Thyroid gland (tissue), 4 donors: ENCODE results near the gene PPIH.

Experiments
- POLR2A ChIP-seq, 2 donors: fragments of 450-650 bp; IDR thresholded peaks; one replicate each; pipeline ENCODE4 v1.6.1; 2017; ENCODE audit warnings: antibody characterized with exemption in 2 of 2, mild to moderate bottlenecking in 2 of 2, moderate library complexity in 1 of 2
- TF ChIP-seq, protein P1 (sequence below), 6 experiments: fragments of 200-600 bp in 3 of 6; fragments of 450-650 bp in 3 of 6; sonication (generic) in 3 of 6; IDR thresholded peaks; one replicate each; pipeline ENCODE4 v1.5.1; 2016 to 2019; ENCODE audit warnings: antibody characterized with exemption in 6 of 6, mild to moderate bottlenecking in 2 of 6, inconsistent platforms in 1 of 6, moderate library complexity in 1 of 6

DNA sequence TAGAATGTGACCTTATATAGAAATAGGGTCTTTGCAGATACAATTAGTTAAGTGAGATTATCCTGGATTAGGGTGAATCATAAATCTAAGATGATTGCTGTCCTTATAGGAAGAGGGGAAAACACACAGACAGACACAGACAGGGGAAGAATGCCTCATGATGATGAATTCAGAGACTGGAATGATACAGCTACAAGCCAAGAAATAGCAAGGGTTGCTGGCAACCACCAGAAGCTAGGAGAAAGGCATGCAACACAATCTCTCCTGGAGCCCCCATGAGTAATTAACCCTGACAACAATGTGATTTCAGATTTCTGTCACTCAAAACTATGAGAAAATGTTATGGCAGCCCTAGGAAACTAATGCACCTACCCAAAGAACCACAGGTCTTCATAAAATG lies 19.1 kb upstream of the PPIH start:
- no peak for TF ChIP-seq POLR2A (IDR thresholded peaks at IDR 0.05)
- TF ChIP-seq, protein P1, sequence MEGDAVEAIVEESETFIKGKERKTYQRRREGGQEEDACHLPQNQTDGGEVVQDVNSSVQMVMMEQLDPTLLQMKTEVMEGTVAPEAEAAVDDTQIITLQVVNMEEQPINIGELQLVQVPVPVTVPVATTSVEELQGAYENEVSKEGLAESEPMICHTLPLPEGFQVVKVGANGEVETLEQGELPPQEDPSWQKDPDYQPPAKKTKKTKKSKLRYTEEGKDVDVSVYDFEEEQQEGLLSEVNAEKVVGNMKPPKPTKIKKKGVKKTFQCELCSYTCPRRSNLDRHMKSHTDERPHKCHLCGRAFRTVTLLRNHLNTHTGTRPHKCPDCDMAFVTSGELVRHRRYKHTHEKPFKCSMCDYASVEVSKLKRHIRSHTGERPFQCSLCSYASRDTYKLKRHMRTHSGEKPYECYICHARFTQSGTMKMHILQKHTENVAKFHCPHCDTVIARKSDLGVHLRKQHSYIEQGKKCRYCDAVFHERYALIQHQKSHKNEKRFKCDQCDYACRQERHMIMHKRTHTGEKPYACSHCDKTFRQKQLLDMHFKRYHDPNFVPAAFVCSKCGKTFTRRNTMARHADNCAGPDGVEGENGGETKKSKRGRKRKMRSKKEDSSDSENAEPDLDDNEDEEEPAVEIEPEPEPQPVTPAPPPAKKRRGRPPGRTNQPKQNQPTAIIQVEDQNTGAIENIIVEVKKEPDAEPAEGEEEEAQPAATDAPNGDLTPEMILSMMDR (IDR thresholded peaks at IDR 0.05), result no peak
